ENCODE measurements around the gene SETBP1.

- no peak for TF ChIP-seq POLR2A (IDR thresholded peaks at IDR 0.05; ENCODE audit: low read depth, low read length)
- no peak for TF ChIP-seq POLR2AphosphoS5 (IDR thresholded peaks at IDR 0.05; ENCODE audit: low read depth, low read length)
These were observed 106.0 kb downstream of the SETBP1 start for GRCh38 chr18:44786688-44787087.
